Stimulated activated CD8-positive, alpha-beta memory T cell treated with anti-CD3 and anti-CD28 coated beads, Interleukin-15, amount 100 ng/mL, for 48 hours (primary cell): ENCODE data around the gene CARF.

Source experiments
- DNase-seq, 2 donors: peaks; one replicate each; pipeline ENCODE4 v3.0.0-alpha.2; 2020; ENCODE audit warnings: low read depth in 2 of 2

CARF gene

DNA sequence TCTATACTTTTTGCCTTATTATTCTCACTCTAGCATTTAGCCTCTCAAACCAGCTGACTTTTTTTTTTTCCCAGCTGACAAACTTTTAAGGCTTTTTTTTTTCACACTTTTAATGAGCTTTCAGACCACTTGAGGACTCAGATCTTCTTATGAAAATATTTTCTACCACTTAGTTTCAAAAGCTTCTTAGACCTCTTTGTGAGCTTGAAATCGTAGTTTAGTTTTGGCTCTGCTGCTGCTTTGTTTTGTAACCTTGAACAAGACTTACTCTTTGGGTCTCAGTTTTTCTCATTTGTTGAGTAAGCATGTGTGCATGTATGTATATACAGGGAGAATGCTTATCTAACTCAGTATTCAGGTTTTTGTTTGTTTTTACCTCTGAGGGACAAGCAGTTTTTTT lies 106.1 kb downstream of the CARF start:
- DNase-seq = no peak

GRCh38 chr2:203019142-203019541 lies 107.1 kb downstream of the CARF start:
- no peak for DNase-seq

DNA sequence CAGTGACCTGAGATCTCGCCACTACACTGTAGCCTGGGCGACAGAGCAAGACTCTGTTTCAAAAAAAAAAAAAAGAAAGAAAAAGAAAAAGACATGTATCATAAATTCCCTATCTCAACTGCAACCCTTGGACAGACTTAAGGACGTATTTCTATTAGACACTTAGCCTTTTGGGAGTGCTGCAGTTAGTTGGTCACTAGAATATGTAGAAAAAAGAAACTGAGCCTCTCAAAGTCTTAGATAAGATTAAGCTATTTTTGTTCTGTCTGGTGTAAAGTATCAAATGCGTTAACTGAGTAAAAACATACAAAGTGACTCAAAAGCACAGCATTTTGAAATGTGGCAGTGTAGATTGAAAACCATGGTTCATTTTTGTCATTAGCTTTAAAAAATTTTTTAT lies 109.9 kb downstream of the CARF start:
- DNase-seq = no peak

DNA sequence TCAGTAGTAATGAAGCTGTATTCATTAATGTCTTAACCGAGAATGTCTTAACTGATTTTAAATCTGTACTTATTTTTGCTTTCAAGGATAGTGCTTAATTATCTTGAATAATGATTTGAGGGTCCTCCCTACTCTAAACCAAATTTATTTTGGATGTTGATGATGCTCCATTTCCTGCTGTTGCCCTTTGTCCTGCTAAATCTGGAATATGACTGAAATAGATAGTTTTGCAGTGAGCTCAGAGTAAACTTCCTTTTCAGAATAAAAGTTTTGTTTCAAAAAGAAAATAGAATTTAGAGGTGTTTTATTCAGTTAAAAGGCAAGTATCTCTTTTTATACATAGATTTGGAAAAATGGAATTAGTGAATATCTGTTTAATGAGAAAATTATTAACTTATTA lies 110.7 kb downstream of the CARF start:
- no peak for DNase-seq

- no peak for DNase-seq
These were observed 113.5 kb downstream of the CARF start for GRCh38 chr2:203025592-203025991.

GRCh38 chr2:203030545-203030944 lies 118.5 kb downstream of the CARF start:
- DNase-seq = no peak

DNA sequence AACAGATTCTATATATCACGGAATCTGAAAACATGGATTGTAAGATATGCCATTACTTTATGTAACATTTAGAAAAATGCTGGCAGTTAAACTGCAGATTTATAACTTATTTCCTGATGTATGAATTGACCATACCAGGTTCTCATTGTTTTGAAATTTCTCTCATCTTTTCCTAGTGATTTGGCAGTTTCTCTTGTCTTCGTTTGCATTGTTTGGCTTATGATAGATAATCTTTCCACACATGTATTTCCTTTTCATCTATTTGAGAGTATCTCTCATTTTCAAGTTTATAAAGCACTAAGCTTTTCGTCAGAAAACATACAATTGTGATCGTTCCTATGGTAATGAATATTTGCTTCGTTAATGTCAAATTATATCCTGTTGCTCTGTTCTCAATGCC lies 118.9 kb downstream of the CARF start:
- DNase-seq = no peak

- no peak for DNase-seq
These were observed 121.3 kb downstream of the CARF start for GRCh38 chr2:203033395-203033794.

GRCh38 chr2:203035879-203036470 lies 123.9 kb downstream of the CARF start:
- DNase-seq = no peak
